Fibroblast of gingiva (primary cell): ENCODE data around the gene ZC3H6.

ENCODE experiments used
- DNase-seq: peaks from one replicate; pipeline ENCODE4 v3.0.0-alpha.2; 2011; ENCODE audit warnings: low read depth

ZC3H6 gene, protein sequence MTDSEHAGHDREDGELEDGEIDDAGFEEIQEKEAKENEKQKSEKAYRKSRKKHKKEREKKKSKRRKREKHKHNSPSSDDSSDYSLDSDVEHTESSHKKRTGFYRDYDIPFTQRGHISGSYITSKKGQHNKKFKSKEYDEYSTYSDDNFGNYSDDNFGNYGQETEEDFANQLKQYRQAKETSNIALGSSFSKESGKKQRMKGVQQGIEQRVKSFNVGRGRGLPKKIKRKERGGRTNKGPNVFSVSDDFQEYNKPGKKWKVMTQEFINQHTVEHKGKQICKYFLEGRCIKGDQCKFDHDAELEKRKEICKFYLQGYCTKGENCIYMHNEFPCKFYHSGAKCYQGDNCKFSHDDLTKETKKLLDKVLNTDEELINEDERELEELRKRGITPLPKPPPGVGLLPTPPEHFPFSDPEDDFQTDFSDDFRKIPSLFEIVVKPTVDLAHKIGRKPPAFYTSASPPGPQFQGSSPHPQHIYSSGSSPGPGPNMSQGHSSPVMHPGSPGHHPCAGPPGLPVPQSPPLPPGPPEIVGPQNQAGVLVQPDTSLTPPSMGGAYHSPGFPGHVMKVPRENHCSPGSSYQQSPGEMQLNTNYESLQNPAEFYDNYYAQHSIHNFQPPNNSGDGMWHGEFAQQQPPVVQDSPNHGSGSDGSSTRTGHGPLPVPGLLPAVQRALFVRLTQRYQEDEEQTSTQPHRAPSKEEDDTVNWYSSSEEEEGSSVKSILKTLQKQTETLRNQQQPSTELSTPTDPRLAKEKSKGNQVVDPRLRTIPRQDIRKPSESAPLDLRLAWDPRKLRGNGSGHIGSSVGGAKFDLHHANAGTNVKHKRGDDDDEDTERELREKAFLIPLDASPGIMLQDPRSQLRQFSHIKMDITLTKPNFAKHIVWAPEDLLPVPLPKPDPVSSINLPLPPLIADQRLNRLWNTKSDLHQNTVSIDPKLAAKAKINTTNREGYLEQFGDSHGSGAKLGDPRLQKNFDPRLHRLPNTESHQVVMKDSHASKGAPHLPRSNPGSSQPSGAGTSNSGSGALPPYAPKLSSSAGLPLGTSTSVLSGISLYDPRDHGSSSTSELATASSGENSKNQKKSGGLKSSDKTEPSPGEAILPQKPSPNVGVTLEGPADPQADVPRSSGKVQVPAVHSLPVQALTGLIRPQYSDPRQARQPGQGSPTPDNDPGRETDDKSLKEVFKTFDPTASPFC

DNA sequence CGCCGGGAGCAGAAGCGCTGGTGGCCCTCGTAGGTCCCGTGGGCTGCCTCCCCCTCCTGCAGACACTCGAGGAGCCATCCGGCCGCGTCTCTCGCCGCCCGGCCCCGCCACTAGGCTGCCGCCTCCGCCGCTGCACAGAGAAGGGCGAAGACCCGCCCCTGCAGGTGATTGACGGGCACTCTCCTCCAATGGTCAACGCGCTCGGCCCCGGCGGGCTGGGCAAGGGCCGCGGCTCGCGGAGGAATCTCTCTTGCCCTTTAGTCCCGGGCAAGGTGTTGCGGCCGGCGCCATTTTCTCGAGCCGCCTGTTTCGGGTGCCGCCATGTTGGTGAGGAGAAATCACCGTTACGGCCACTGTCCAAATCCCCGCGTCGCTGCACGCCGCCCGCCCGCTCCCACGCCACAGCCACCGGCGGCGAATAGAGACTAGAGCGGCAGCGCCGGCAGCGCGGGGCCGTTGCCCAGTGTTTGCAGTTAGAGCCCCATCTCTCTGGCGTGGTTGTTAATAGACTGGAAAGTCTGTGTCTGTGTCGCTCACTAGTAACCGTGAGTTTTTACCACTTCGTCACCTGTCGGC is at the start of gene ZC3H6:
Gene ZC3H6, plus strand, starts transcription at position 287 of the 576 bp plus-strand sequence. CDS start 398 bp downstream, outside the sequence.
- DNase-seq, result peak; percentile 99

DNA sequence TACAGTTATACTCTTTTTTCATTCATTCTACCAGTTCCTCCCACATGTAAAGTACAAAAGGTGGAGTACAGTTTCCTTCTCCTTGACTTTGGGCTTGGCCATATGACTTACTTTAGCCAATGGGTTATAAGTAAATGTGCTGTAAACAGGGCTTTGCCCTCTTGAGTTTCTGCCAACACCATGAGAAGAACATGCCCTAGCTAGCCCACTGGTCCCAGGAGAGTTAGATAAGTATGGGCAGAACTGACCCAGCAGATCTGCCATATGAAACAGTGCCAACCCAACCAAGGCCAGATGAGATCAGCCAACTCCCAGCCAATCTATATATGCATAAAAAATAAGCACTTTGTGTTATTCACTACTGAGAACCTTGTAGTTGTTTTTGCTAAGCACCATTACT is 46.0 kb upstream of the ZC3H6 start:
- DNase-seq, result peak; percentile 77

DNA sequence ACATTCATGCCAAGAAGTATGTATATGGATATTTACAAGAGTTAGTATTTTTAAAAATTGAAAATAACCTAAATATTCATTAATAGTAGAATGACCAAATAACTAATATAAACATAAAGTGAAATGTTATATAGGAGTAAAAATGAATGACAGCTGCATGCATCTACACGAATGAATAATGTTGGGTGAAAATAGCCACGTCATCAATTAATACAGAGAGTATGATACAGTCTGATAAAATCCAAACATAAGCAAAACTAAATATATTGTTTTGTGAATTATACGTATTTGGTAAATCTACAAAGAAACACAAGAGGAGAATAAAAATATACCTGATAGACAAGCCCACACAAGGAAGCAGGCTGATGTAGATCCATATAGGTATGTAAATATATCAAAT is 45.0 kb upstream of the ZC3H6 start:
- no peak for DNase-seq

DNA sequence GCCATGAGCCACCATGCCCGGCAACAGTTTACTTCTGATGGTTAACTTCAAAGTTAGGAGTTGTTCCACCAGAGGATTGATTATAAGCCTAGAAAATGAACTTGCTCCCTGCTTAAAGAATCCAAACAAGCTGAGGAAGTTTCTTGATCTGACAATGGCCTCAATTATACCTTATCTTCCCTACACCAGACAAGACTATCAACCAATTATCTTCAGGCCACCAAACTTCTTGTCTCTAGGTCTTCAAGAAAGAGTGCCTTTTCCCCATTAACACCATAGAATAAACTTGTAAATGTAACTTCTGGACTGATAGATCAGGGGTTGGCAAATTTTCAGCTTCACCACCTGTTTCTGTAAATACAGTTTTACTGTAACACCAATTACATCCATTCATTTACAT is 35.5 kb upstream of the ZC3H6 start:
- DNase-seq, result no peak

DNA sequence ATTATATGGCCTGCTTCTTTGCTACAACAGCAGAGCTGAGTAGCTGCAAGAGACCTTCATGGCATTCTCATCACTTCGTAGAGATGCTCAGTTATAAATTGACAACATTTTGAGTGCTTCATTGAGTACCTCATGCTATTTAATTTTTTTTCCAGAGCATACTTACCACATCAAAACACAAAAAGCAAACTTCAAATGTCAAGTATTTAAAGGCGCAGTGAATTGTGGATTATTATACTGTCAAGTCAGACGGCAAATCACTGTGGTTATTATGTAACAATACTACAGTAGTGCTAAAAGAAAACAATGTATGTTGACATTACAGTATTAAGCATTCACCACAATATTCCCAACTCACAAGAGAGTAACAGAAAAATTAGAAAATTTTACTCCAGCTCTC is 33.0 kb upstream of the ZC3H6 start:
- DNase-seq, result no peak

DNA sequence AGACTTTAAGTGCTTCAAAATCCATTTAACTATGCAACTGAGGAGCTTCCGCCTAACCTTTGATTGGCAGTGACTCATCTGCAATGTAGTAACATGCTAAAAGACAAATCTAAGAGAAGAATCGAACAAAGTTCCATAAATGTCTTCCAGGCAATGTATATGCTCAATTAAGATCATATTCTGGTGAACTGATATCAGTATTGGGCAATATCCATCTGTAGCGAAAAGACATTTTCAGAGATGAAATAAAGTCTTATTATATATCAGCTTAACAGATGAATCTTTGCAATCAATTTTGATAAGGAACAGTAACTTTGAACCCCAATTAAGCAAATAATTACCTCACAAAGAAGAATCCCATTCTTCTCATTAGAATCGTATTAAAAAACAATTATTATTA is 32.2 kb upstream of the ZC3H6 start:
- DNase-seq, result no peak

DNA sequence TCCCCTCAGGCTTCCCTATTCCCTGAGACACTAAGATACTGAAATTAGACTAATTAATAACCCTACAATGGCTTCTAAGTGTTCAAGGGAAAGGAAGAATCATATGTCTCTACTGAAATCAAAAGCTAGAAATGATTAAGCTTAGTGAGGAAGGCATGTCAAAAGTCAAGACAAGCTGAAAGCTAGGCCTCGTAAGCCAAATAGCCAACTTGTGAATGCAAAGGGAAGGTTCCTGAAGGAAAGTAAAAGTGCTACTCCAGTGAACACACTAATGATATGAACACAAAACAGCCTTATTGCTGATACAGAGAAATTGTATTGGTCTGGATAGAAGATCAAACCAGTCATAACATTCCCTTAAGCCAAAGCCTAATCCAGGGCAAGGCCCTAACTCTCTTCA is 30.5 kb upstream of the ZC3H6 start:
- no peak for DNase-seq

DNA sequence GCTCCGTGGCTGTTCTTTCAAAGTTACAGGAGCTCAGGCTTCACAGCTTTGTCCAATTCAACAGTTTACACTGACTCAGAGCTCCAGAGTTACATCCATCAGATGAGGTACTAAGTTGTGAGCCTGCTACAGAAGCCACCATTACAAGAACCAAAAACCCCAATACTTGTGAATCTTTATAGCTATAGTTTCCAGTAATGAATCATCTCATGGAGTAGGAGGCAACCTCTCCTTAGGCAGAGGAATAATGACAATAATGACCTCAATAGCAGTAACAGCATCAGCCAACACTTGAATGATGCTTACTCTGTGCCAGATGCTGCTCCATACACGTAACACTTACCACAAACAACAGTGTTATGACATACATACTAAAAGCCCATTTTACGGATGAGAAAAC is 24.1 kb upstream of the ZC3H6 start:
- no peak for DNase-seq

DNA sequence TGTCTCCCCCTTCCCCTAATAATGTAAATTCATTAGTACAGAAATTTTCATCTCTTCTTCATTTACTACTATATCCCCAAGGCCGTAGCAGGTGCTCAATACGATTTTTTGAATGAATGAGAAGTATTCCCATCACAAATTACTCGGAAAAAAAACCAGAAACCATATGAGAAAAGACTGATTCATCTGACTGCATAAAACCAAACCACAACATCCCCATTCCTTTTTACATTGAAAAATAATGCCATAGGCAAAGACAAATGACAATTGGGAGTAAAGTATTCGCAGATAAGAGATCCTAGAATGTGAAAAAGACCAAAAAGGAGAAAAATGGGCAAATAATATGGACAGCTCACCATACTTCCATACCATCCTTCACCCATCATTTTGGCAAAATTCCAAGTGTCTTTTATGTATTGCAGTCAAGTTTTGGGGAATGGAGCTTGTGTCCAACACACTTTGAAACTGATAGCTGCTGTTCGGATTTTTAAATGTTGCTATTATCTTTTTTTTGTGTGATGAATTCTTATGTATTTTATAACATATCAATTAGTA is 22.1 kb upstream of the ZC3H6 start:
- DNase-seq, result no peak

DNA sequence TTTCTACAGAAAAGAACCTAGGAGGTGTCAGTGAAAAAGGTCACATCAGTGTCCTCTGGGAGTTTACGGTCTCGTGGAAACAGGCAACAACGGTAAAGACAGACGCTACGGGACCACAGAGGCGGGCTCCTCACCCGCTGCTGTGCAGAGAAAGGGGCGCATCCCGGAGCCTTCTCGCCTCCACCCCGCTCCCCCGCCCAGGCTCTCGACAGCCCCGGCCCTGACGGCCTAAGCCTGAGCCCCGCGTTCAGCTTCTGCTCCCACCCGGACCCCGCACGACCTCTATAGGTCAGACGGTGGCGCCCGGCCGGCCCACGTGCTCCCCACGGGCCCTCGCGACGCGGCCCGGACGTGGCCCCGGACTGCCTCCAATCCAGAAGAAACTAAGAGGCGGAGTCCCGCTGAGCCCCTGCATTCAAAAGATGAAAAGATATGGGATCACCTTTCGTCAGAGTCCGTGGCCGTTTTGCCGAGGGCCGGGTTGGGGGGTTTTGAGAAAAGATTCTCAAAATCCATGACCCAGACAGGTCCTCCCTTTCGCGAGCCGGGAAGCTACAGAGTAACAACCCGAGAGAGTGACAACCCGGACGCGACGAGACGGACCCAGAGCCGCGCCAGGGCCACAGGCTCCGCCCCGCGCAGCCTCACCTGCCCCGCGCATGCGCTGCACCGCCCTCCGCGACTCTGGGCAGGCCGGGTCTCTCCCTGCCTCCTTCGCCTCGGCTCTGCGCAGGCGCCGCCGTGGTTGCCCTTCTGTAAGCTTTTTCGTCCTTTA is 20.7 kb upstream of the ZC3H6 start, which contains the start of gene ZC3H8:
Gene ZC3H8, minus strand, starts transcription at position 577 of the 775 bp plus-strand sequence. Its CDS starts 61 bp downstream, at position 516.
- DNase-seq, result peak; percentile 81

DNA sequence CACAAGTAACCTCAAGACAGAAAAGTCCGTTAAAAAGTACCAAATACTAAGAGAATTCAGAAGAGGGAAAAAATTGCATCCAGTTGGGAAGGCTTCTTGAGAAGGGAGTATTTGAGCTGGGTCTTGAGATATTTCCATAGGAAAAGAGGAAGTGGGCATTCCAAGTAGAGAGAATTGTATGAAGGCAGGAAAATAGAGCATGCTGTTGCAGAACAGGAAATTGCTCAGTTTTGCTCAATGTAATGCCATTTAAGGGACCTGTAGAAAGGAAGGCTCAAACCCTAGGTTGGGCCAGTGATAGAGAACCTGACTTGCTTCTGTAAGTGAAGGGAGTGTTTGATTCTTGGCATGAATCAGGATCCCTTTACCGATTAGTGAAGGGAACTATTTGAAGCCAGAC is 19.5 kb upstream of the ZC3H6 start:
- DNase-seq, result no peak

DNA sequence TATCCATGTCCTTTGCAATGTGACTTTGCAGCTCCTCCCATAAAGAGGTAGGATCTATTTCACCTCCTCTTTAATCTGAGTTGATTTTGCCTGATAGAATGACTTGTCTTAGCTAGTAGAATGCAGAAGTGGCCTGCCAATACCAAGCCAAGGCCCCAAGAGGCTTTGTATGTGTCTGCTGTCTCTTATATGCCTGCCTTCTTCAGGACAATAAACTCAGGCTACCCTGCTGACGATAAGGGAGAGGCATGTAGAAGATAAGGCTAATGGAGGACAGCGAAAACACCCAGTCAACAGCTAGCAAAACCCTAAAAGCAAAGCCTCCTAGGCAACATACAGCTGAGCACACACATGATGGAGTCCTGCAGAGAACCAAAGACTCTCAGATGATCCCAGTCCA is 18.7 kb upstream of the ZC3H6 start:
- DNase-seq, result no peak

DNA sequence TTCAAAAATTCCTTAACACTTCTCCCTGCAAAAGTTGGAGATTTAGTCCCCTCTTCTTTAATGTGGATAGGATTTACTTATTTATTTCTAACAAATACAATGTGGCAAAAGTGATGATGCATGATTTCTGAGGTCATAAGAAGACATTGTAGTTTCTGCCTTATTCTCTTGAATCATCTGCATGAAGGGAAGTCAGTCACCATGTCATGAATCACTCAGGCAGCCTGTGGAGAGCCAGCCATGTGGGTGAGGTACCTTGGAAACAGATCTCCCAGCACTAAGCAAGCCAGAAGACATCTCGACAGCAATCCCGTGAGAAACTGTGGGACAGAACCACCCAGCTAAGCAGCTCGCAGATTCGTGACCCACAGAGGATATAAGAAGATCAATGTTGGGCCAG is 17.8 kb upstream of the ZC3H6 start:
- no peak for DNase-seq

DNA sequence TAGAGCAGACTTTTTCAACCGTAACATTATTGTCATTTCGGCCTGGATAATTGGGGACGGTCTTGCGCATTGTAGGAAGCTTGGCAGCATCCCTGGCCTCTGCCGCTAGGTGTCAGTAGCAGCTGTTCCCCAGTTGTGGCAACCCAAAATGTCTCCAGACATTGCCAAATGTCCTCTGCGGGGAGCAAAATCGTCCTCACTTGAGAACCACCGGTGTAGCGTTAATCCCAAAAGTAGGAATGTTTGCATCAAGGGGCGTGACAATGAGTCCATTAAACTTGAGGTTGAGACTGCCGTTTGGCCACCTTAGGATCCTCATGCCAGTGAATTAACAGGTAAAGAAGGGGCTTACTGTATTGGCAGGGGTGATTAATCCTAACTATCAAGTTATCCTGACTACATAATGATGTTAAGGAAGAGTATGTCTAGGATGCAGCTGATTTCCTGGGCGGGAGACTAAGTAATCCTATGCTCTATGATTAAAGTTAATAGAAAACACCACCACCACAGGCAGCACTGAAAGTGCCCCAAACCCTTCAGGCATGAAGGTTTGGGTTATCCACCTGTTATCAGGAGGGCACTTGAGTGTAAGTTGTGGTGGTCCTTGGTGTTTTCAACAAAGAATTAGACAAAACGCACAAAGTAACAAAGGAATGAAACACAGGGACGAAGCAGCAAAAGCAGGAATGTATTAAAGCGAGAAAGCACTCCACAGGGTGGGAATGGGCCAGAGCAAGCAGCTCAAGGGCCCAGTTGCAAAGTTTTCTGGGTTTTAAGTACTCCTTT is 15.7 kb upstream of the ZC3H6 start:
- DNase-seq, result peak; percentile 72

DNA sequence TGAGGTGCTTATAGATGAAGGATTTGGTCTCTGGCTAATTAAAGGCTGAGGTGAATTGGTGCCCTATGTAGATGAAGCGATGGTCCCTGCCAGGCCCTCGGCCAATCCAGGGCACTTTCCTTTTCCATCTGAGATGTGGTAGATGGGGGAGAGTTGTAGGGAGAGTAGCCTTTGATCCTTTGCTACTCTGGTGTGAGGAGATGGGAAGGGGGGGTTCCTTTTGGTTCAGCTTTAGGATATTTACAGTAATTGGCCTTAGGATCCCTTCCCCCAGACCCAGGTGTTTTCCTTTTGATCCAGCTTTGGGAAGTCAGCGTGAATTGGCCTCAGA is 15.1 kb upstream of the ZC3H6 start:
- DNase-seq, result no peak

DNA sequence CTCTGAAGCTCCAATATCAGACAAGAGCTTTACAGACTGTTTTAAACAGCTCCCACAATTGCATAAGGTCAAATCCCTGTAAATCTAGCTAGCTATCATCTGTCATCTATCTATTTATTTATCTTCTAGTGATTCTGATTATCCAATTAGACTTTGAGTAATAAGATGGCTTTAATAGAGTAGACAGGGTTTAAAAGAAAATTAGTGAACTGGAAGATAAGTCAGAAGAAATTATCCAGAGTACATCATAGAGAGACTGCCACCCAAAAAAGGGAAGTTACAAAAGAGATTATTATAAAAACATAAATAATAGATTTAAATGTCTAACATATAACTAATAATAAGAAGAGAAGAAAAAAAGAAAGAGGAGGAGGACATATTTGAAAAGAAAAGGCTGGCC is 12.5 kb upstream of the ZC3H6 start:
- no peak for DNase-seq

DNA sequence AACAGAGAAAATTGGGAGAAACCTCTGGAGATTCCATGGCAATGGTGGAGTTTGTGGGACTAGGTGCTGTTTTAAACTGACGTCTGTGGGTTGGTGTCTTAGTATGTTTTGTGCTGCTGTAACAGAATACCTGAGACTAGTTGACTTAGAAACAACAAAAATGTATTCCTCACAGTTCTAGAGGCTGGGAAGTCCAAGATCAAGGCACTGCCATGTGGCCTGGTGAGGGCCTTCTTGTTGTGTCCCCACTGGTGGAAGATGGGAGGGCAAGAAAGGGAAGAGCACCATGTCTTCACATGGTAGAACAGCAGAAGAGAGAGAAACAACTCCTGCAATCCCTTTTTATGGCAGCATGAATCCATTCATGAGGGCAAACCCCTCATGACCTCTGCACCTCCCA is 6.8 kb upstream of the ZC3H6 start:
- DNase-seq, result no peak

DNA sequence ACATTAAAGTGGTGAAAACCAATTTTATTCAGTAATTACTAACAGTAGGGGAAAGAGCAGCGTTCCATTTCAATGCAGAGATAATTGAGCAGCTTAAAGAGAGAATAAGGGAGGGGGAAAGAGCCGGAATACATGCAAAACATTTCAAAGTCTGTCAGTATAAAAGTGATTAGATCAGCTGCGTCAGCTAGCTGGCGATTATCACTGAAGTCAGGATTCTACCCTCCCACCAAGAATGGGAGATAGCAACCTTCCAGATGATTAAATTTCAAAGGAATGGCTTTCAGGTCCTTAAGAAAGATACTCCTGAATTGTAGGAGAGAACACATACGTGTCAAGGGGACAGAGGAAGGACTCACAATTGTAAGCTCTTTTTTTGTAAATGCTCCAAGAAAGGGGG is 2.7 kb upstream of the ZC3H6 start:
- DNase-seq, result no peak

DNA sequence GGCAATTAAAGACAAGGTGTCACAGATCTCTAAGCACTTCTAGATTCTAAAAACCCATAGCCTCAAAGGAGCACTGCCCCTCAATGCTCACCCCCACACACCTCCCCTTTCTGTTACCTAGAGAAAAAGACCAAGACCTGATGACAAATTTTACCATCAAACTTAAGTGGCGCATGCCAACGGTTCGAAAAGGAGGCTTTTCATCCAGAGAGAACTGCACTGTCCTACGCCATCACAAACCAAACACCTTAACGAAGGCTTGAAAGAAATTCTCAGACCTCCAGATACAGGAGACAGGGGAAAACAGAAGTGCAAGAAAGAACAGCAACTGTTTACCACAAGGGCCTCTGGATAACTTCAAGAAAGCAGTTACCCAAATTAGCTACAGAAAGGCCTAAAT is 2.0 kb upstream of the ZC3H6 start:
- DNase-seq, result no peak
